ENCODE data around the gene PLIN4. TPM values are rescaled to one million over a fixed set of nuclear protein-coding genes. Genes with fewer than 3 reads are reported as not detected.
"Not testable (repeated sequence)": the region's sequence is repeated elsewhere in the genome, so short reads cannot be mapped to it uniquely, and the experiment has no call there.

Gene PLIN4
- total RNA-seq, 1 donor from 2014 or later: 0.12 TPM

GRCh38 chr19:4527377-4527776 is 9.1 kb upstream of the PLIN4 start:
- DNase-seq (ENCODE audit: extremely low read depth, low read depth, low spot score): not testable (repeated sequence)

GRCh38 chr19:4525563-4526002 is 7.3 kb upstream of the PLIN4 start:
- DNase-seq (ENCODE audit: extremely low read depth, low read depth, low spot score): no peak

- no peak for DNase-seq (ENCODE audit: extremely low read depth, low read depth, low spot score)
These were observed 6.7 kb upstream of the PLIN4 start for GRCh38 chr19:4524808-4525562.

- no peak for DNase-seq (ENCODE audit: extremely low read depth, low read depth, low spot score)
These were observed 5.2 kb upstream of the PLIN4 start for GRCh38 chr19:4523306-4524110.

GRCh38 chr19:4522291-4523002 is 4.2 kb upstream of the PLIN4 start:
- no peak for DNase-seq (ENCODE audit: extremely low read depth, low read depth, low spot score)

- no peak for DNase-seq (ENCODE audit: extremely low read depth, low read depth, low spot score)
These were observed 3.6 kb upstream of the PLIN4 start for GRCh38 chr19:4521888-4522242.

- DNase-seq (ENCODE audit: extremely low read depth, low read depth, low spot score): no peak
These were observed 3.0 kb upstream of the PLIN4 start for GRCh38 chr19:4521170-4521887.

GRCh38 chr19:4519521-4520277 is 1.4 kb upstream of the PLIN4 start:
- DNase-seq (ENCODE audit: extremely low read depth, low read depth, low spot score): no peak

- no peak for DNase-seq (ENCODE audit: extremely low read depth, low read depth, low spot score)
These were observed 848 bp upstream of the PLIN4 start for GRCh38 chr19:4519172-4519496.

- no peak for DNase-seq (ENCODE audit: extremely low read depth, low read depth, low spot score)
These were observed 732 bp downstream of the PLIN4 start for GRCh38 chr19:4517451-4518057.

- no peak for DNase-seq (ENCODE audit: extremely low read depth, low read depth, low spot score)
These were observed 1.4 kb downstream of the PLIN4 start for GRCh38 chr19:4516939-4517300.

GRCh38 chr19:4516199-4516938 is 1.9 kb downstream of the PLIN4 start:
- DNase-seq (ENCODE audit: extremely low read depth, low read depth, low spot score): no peak

- no peak for DNase-seq (ENCODE audit: extremely low read depth, low read depth, low spot score)
These were observed 2.6 kb downstream of the PLIN4 start for GRCh38 chr19:4515732-4516131.

GRCh38 chr19:4513248-4513647 is 5.0 kb downstream of the PLIN4 start:
- DNase-seq (ENCODE audit: extremely low read depth, low read depth, low spot score): no peak

- DNase-seq (ENCODE audit: extremely low read depth, low read depth, low spot score): no peak
These were observed 6.2 kb downstream of the PLIN4 start for GRCh38 chr19:4512070-4512469.

GRCh38 chr19:4511300-4512054 is 6.8 kb downstream of the PLIN4 start:
- DNase-seq (ENCODE audit: extremely low read depth, low read depth, low spot score): no peak

- DNase-seq (ENCODE audit: extremely low read depth, low read depth, low spot score): no peak
These were observed 7.6 kb downstream of the PLIN4 start for GRCh38 chr19:4510435-4511255.

GRCh38 chr19:4508698-4509097 is 9.6 kb downstream of the PLIN4 start:
- no peak for DNase-seq (ENCODE audit: extremely low read depth, low read depth, low spot score)

Measured in glomerular endothelial cell (primary cell).